NOMO-1 (cell line): ENCODE data around the gene CDCP1.

ENCODE experiments used
- DNase-seq, 2 experiments: peaks; one replicate each; lab custom pipeline; 2025; ENCODE audit not compliant: unreplicated experiment in 2 of 2; lab: John Stamatoyannopoulos, UW

Gene CDCP1

GRCh38 chr3:45140141-45140769 lies 5.9 kb downstream of the CDCP1 start:
- no peak for DNase-seq

- no peak for DNase-seq
Observed at GRCh38 chr3:45139372-45140140, 6.6 kb downstream of the CDCP1 start.

GRCh38 chr3:45137656-45138181 lies 8.5 kb downstream of the CDCP1 start:
- no peak for DNase-seq

GRCh38 chr3:45135959-45136358 lies 10.2 kb downstream of the CDCP1 start:
- no peak for DNase-seq

- no peak for DNase-seq
Observed at GRCh38 chr3:45134758-45135521, 11.2 kb downstream of the CDCP1 start.

- DNase-seq: no peak
Observed at GRCh38 chr3:45132568-45133211, 13.5 kb downstream of the CDCP1 start.

GRCh38 chr3:45131201-45131600 lies 15.0 kb downstream of the CDCP1 start:
- no peak for DNase-seq

GRCh38 chr3:45130476-45130875 lies 15.7 kb downstream of the CDCP1 start:
- no peak for DNase-seq

GRCh38 chr3:45128950-45129349 lies 17.2 kb downstream of the CDCP1 start:
- no peak for DNase-seq

- DNase-seq: no peak
Observed at GRCh38 chr3:45127130-45127822, 18.9 kb downstream of the CDCP1 start.

GRCh38 chr3:45126730-45127129 lies 19.4 kb downstream of the CDCP1 start:
- no peak for DNase-seq

- no peak for DNase-seq
Observed at GRCh38 chr3:45125550-45126026, 20.6 kb downstream of the CDCP1 start.

- DNase-seq: no peak
Observed at GRCh38 chr3:45124956-45125355, 21.2 kb downstream of the CDCP1 start.

GRCh38 chr3:45124352-45124751 lies 21.8 kb downstream of the CDCP1 start:
- no peak for DNase-seq

- DNase-seq: no peak
Observed at GRCh38 chr3:45123581-45124269, 22.5 kb downstream of the CDCP1 start.

- peak; percentile 37 to 73 for DNase-seq
Observed at GRCh38 chr3:45123030-45123429, 23.1 kb downstream of the CDCP1 start.

GRCh38 chr3:45120359-45121158 lies 25.6 kb downstream of the CDCP1 start:
- no peak for DNase-seq

- DNase-seq: no peak
Observed at GRCh38 chr3:45119824-45120358, 26.3 kb downstream of the CDCP1 start.

GRCh38 chr3:45119376-45119775 lies 26.8 kb downstream of the CDCP1 start:
- no peak for DNase-seq
